Stimulated activated CD4-positive, alpha-beta T cell treated with anti-CD3 and anti-CD28 coated beads, Interleukin-1b, Interleukin-23, amount 100 ng/mL, for 24 hours (primary cell): ENCODE results near the gene IFT122.
A peak's percentile ranks its signal among the peaks of the same experiment; 100 is the strongest.

Experiments
- DNase-seq, 4 experiments: peaks; one replicate each; pipeline ENCODE4 v3.0.0-alpha.2; 2020; ENCODE audit warnings: low read depth in 4 of 4, low spot score in 1 of 4

IFT122 gene

GRCh38 chr3:129413687-129414506 lies 26.1 kb upstream of the IFT122 start:
- DNase-seq, result no peak

DNA sequence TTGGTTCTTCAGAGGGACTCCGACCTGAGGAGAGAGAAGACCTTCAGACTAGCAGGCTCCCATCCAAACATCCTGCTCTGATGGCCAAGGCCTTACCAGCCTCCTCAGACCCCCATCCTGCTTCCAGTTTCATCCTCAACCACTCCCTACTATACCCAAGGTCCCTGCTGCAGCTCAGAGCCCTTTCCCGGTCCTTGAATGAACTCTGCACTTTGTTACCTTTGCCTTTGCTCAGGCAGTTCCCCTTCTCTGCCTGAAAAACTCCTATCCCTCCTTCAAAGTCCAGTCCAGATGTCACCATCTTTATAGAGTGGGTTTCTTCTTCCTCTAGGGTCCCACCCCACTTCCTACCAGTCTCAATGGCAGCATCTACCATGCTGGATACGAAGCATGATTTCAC lies 24.6 kb upstream of the IFT122 start:
- no peak for DNase-seq

- DNase-seq, result no peak
Measured at GRCh38 chr3:129415830-129416229, 24.2 kb upstream of the IFT122 start.

DNA sequence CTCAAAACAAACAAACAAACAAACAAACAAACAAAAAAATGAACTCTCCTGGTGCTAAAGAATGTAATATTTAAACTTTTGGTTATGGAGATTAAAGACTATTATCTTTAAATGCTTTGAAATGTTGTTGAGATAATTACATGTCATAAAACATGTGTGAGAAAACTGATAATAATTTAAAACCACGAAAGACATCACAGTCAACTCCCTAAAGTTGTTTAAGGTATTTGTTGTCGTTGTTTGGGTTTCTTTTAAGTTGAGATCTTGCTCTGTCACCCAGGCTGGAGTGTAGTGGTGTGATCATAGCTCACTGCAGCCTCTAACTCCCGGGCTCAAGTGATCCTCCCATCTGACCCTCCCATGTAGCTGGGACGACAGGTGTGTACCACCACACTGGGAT lies 23.6 kb upstream of the IFT122 start:
- DNase-seq, result no peak

DNA sequence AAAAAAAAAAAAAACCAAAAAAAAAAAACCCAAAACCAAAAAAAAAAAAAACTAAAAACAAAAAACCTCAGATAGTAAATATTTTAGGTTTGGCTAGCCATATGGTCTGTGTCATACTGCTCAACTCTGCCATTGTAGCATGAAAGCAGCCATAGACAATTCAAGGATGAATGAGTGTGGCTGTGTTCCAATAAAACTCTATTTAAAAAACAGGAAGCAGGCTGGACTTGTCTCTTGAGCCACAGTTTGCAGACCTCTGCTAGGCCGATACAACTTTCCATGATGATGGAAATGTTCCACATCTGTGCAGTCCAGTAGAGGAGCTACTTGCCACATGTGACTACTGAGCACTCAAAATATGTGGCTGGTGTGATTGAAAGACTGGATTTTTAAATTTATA lies 22.7 kb upstream of the IFT122 start:
- DNase-seq, result no peak

DNA sequence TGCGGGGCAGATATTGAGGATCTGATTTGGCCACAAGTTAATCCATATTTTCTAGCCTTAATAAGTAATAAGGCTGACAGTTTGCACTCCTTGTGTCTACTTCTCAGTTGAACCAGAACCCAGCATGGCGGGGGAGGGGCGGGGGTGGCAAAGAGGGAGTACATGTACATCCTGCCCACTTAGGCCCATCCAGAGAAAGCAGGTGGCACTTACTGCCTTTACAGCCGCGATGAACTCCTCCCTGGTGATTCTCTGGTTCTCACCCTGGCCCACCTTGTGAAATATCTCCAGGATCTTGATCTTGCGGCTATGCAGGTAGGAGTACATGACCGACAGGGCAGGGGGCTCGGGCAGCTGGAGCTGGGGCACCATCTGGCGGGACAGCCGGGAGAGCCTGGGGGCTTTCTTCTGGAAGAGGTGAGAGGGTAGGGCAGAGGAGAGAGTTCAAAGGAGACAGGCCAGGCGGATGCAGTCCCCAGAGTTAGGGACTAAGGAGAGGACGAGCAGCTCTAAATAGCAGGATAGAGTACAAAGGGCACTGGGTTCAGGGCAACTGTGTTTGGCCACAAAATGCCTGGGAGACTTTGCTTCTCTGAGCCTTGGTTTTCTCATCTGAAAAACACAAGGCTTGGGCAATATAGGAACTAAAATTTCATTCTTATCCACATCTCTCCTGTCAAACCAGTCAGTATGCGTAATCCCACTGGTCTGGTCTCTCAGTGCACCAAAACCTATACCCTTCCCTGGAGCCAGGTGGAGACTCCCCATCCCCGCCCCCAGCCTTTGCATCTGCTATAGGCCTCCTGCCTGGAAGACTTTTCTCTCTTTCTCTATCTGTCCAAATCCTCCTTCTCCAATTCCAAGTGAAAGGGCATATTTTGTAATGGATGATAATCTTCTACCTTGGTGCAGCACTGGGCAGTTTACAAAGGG lies 21.7 kb upstream of the IFT122 start:
- no peak for DNase-seq

DNA sequence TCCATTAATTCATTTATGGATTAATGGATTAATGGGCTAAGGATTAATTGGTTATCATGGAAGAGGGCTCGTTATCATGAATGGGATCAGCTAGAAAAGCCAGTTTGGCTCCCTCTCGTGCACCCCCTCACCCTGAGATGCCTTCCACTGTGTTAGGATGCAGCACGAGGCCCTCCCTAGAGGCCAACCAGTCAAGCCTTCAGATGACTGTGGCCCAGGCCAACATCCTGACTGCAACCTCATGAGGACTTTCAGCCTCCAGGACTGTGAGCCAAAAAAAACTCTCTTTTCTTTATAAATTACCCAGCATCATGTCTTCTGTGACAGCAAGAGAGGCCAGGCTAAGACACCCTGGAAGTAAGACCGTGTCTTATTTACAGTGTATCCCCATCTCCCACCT lies 20.5 kb upstream of the IFT122 start:
- DNase-seq, result no peak

- no peak for DNase-seq
Measured at GRCh38 chr3:129421236-129421883, 18.7 kb upstream of the IFT122 start.

GRCh38 chr3:129421988-129422745 lies 17.9 kb upstream of the IFT122 start:
- DNase-seq, result no peak

GRCh38 chr3:129422897-129423296 lies 17.1 kb upstream of the IFT122 start:
- DNase-seq, result no peak

DNA sequence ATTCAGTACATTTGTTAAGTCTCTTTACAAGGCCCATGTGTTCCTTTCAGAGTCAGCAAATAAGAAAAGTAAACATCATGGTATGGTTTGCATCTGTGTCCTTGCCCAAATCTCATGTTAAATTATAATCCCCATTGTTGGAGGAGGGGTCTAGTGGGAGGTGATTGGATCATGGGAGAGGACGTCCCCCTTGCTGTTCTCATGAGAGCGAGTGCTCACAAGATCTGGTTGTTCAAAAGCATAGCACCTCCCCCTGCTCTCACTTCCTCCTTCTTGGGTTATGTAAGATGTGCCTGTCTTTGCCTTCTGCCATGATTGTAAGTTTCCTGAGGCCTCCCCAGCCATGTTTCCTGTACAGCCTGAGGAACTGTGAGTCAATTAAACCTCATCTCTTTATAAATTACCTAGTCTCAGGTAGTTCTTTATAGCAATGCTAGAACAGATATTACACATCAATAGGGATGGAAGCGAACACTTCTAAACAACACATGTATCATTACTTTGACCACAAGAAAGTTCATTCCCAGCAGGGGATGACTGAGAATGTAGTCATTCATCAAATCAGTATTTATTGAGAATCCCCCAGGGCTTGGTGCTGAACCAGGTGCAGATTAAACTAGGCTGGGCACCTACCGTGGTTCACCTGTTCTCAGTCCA lies 15.7 kb upstream of the IFT122 start:
- no peak for DNase-seq

DNA sequence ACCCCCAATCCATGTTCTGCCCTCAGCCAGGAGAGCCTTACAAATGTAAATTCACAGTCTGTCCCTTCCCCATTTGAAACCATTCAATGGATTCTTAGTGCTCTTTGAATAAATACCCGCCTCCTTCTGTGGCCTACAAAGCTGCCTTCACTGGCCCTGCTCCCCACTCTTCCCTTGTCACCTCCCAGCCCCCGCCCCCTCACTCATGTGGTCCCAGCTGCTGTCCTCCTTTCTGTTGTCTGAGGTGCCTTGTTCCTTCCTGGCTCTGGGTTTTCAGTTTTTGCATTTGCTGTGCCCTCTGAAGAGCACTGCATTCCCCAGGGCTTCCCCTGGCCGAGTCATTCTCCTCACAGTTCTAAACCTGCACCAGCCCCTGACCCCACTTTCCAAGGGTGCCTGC lies 14.8 kb upstream of the IFT122 start:
- DNase-seq, result no peak

DNA sequence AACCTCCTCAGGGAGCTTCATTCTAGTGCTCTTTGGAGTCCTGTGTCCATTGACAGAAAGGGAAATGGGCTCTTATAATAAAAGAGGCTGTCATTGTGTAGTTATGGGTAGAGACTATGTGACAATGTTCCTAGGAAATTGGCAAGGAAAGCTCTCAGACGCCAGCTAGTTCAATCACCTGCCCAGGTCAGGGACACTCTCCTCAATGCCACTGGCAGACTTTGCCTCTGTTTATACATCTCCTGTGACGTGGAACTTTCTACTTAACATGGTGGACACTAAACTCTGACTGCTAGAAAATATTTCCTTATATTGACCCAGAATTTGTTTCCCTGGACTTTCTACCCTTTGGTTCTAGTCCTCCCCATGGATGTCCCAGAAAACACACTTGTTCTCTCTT lies 14.4 kb upstream of the IFT122 start:
- no peak for DNase-seq

DNA sequence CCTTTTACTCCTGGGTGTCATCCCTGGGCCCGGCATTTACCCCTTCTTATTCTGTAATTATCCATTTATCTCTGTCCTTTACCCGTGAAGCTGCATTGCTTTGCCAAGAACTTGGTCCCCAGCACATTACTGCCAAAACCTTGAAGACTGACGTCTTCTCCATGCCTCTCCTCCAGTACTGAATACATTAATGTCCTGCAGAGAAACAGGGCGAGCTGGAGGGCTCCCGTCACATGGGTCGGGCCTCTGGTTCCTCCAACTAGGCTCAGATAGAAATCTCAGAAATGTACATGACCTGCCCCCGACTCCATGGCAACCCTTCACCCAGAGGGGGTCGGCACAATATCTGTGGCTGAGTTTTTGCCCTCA lies 12.0 kb upstream of the IFT122 start:
- no peak for DNase-seq

- peak; percentile 69 to 81 (median 74) for DNase-seq
Measured at GRCh38 chr3:129428376-129429079, 11.5 kb upstream of the IFT122 start, which contains the start of gene EFCAB12. EFCAB12 (minus strand) TSS chr3:129428636; CDS start chr3:129428488, 148 bp downstream.

- no peak for DNase-seq
Measured at GRCh38 chr3:129429080-129429451, 11.0 kb upstream of the IFT122 start.

- DNase-seq, result no peak
Measured at GRCh38 chr3:129429602-129430001, 10.4 kb upstream of the IFT122 start.

- DNase-seq, result no peak
Measured at GRCh38 chr3:129432036-129432435, 8.0 kb upstream of the IFT122 start.

GRCh38 chr3:129432671-129433070 lies 7.4 kb upstream of the IFT122 start:
- DNase-seq, result no peak

DNA sequence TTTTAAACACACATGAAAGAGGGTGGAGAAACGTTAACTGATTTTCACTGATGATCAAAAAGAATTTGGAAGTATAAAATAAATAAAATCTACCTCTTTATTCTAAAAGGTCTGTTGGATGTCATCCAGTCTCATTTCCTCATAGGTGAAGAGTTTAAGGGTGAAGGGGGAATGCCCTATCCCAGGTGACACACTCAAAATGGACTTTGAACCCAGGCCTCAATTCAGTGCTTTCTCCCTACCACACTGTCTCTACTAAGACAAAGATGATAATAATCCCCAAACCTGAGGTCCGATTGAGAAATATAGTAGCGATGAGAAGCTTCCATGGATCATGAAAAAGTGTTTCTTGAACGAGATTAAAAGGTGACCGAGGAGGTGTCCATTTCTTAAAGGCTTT lies 6.5 kb upstream of the IFT122 start:
- no peak for DNase-seq
